HL-60/S4 treated with retinoic acid at 250 ng/mL for 4 days and 3 days (cell line): ENCODE data around the gene ARRB2.
"Not testable (repeated sequence)": the region's sequence is repeated elsewhere in the genome, so short reads cannot be mapped to it uniquely, and the experiment has no call there.

Source experiments
- in situ Hi-C: fragments of 300-500 bp; cut with MboI; formaldehyde crosslinking; loops from 2 replicates; pipeline ENCODE4 v1.7.0; 2022; ENCODE audit warnings: low sequenced_read_pairs

Gene ARRB2

DNA sequence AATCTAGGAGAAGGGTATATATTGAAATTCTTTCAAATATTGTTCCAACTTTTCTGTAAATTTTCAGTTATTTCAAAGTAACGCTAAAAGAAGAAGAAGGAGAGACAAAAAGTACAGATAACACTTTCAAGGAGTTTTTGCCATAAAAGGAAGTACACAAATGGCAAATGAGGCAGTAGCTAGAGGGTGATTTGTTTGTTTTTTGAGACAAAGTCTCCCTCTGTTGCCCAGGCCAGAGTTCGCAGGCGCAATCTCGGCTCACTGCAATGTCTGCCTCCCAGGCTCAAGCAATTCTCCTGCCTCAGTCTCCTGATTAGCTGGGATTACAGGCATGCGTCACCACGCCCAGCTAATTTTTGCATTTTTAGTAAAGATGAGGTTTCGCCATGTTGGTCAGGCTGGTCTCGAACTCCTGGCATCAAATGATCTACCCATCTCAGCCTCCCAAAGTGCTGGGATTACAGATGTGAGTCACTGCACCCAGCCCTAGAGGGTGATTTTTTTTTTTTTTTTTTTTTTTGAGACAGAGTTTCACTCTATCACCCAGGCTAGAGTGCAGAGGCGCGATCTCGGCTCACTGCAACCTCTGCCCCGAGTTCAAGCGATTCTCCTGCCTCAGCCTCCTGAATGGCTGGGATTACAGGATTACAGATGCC lies 10.9 kb upstream of the ARRB2 start:
- in situ Hi-C loops = not testable (repeated sequence)

- in situ Hi-C loops = no loop called here
These were observed 9.3 kb upstream of the ARRB2 start for GRCh38 chr17:4701116-4701515.

- in situ Hi-C loops = no loop called here
These were observed 7.1 kb upstream of the ARRB2 start for GRCh38 chr17:4703330-4703691.

GRCh38 chr17:4704574-4704907 lies 5.9 kb upstream of the ARRB2 start:
- in situ Hi-C loops = not testable (repeated sequence)

- in situ Hi-C loops = no loop called here
These were observed 5.4 kb upstream of the ARRB2 start for GRCh38 chr17:4704991-4705390.

DNA sequence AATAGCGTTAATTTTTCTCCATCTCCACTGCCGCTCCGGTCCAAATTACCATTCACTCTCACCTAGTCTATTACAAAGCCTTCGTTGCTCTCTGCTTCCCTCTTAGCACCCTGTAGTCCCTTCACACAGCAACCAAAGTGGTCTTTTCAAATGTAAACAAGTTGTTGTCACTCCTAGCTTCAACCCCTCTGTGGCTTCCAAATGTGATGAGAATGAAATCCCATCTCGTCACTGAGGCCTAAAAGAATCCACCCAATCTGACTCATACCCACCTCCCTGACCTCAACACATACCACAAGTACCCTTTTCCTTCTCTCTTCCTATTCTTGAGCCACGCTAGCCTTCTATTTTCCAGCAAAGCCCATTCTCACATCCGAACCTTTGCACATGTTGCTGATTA lies 4.3 kb upstream of the ARRB2 start:
- in situ Hi-C loops = no loop called here

- in situ Hi-C loops = no loop called here
These were observed 2.0 kb upstream of the ARRB2 start for GRCh38 chr17:4708436-4708835.

DNA sequence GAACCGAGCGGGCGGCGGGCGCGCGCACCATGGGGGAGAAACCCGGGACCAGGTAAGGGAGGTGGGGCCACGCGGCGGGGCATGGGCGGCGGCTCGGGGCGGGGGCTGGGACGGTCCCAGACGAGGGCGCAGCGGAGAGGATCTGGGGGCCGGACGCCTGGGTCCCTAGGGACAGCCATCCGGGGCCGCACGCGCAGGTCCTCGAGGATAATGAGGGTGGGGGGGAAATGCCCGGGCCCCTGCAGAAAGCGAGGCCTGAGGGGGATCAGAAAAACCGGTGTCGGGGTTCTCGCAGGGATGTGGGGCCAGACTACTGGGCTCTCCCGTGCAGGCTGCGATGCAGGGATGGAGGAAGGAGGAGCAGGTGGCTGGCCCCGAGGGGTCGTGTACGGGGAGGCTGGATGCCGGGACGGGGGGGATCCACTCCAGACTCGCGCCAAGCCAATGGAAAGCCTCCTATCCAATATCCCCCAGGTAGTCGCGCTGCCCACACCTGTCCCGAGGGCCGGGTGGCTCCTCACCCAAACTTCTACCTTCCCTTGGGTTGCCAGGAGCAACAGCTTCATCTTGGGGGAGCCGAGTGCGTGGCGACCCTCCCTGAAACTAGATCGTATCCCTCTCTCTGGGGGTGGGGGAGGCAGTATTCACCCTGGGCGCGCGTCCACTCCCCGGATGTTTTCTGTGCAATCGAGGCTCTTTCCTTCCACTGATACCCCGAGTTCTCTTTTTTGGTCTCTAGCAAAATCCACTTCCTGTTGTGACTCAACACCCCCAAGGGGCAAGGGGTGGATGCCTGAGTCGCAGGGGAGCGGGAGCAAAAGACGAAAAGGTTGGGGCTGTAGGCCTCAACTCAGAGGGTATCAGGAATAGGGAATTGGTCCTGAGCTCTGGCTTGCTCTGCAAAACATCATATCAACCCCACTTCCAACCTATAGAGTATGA lies 532 bp downstream of the ARRB2 start:
- in situ Hi-C loops = loop anchor here (10.0 kb wide), 1 partner anchor 174 kb away; no protein-coding TSS in a partner anchor

GRCh38 chr17:4711661-4712181 lies 1.3 kb downstream of the ARRB2 start:
- in situ Hi-C loops = loop anchor here (10.0 kb wide), 1 partner anchor 173 kb away; no protein-coding TSS in a partner anchor

GRCh38 chr17:4712526-4712925 lies 2.1 kb downstream of the ARRB2 start:
- in situ Hi-C loops = loop anchor here (10.0 kb wide), 1 partner anchor 172 kb away; no protein-coding TSS in a partner anchor

GRCh38 chr17:4714340-4715062 lies 4.1 kb downstream of the ARRB2 start:
- in situ Hi-C loops = loop anchor here (10.0 kb wide), 1 partner anchor 170 kb away; no protein-coding TSS in a partner anchor

DNA sequence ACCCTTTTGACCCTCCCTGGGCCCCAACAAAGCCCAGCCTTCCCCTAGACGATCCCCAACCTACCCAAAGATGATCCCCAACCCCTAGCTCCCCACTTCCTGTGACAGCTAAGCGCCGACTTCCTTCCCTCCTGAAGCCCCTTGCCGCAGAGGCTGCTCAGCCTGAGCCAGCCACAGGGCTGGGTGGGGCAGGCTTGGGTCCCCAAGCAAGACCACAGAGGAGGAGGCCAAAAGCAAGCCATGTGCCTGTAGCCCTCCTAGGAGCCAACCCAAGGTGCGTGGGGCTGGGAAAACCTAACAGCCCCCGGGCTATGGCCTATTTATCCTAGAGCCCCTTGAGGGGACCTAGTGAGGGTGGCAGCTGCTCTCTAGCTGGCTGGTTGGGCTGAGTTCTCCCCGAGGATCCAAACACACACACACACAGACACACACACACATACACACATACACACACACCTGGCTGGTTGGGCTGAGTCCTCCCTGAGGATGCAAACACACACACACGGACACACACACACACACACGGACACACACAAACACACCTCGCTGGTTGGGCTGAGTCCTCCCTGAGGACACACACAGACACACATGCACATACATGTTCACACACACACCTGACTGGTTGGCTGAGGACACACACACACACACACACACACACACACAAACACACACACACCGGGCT lies 4.8 kb downstream of the ARRB2 start:
- in situ Hi-C loops = loop anchor here (10.0 kb wide), 1 partner anchor 170 kb away; no protein-coding TSS in a partner anchor

DNA sequence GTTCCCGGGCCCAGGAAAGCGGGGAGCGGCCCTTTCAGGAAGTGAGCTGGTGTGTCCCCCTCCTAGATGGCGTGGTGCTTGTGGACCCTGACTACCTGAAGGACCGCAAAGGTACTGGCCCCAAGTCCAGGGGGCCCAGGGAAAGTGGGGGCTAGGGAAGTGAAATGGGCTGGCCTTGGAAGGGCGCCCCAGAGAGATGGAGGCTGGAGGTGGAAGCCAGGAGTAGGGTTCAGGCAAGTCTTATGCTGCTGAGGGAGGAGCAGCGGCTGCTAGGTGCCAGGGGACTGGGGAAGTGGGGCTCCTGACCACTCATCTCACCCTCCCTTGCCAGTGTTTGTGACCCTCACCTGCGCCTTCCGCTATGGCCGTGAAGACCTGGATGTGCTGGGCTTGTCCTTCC lies 5.6 kb downstream of the ARRB2 start:
- in situ Hi-C loops = loop anchor here (10.0 kb wide), 1 partner anchor 169 kb away; no protein-coding TSS in a partner anchor

DNA sequence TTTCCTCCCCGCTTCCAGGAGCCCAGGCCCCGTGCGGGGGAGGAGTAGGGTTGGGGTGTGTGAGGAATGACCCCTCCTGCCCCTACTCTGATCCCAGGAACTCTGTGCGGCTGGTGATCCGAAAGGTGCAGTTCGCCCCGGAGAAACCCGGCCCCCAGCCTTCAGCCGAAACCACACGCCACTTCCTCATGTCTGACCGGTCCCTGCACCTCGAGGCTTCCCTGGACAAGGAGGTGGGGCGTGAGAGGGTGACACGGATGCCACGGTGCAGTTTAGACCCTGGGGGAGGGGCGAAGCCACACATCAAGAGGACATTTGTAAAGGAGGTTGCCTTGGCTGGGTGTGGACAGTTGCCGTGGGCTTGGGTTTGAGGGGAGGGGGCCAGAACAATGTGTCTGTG lies 7.4 kb downstream of the ARRB2 start:
- in situ Hi-C loops = loop anchor here (10.0 kb wide), 1 partner anchor 167 kb away; no protein-coding TSS in a partner anchor

DNA sequence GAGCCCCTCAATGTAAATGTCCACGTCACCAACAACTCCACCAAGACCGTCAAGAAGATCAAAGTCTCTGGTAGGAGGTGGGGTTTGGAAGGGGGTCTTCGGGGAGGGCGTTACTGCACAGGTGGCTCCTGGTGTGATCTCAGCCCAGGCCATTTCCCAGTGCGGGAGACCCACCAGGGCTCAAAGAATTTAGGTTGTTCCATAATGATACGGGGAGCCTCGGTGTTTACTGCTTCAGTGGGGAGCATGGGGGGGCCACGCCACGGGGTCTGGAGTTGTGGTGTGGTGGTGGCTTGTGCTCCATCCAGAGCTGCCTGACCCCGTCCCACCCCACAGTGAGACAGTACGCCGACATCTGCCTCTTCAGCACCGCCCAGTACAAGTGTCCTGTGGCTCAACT lies 7.8 kb downstream of the ARRB2 start:
- in situ Hi-C loops = loop anchor here (10.0 kb wide), 1 partner anchor 167 kb away; no protein-coding TSS in a partner anchor

DNA sequence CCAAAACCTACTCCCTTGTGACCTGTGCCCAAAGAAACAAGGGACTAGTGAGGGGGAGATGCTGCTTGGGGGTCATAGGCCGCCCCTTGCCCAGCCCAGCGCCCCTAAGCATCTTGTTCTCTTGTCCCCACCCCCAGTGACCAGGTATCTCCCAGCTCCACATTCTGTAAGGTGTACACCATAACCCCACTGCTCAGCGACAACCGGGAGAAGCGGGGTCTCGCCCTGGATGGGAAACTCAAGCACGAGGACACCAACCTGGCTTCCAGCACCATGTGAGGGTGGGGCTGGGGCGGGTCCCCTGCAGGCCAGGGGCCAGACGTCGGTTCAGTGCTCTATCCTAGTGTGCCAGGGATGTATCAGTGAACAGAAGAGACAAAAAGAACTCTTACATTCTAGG lies 8.7 kb downstream of the ARRB2 start:
- in situ Hi-C loops = loop anchor here (10.0 kb wide), 1 partner anchor 166 kb away; no protein-coding TSS in a partner anchor

GRCh38 chr17:4719684-4720221 lies 9.3 kb downstream of the ARRB2 start:
- in situ Hi-C loops = loop anchor here (10.0 kb wide), 1 partner anchor 165 kb away; no protein-coding TSS in a partner anchor

GRCh38 chr17:4720787-4721186 lies 10.4 kb downstream of the ARRB2 start:
- in situ Hi-C loops = no loop called here

GRCh38 chr17:4721203-4722135 lies 11.0 kb downstream of the ARRB2 start:
- in situ Hi-C loops = no loop called here
